GM23338 (cell line): ENCODE data around the gene KIAA0408. TPM values are rescaled to one million over a fixed set of nuclear protein-coding genes. Genes with fewer than 3 reads are reported as not detected.

Experiments
- ATAC-seq: fragments of 200-7000 bp; cut with Tn5 transposase; 3 replicates; pipeline ENCODE4 v1.9.1; 2020
- DNase-seq: peaks from one replicate; pipeline ENCODE4 v3.0.0-alpha.2; 2015; ENCODE audit warnings: low spot score
- H2AFZ ChIP-seq: fragments of 200-600 bp; sonication (generic); 2 replicates; pipeline ENCODE4 v1.8.0; 2016; ENCODE audit warnings: antibody characterized with exemption, mild to moderate bottlenecking, moderate library complexity
- H3F3A ChIP-seq: fragments of 200-600 bp; sonication (generic); replicated peaks from 2 replicates; pipeline ENCODE4 v1.8.0; 2017; ENCODE audit warnings: antibody characterized with exemption, mixed run types, low read depth
- H3K27ac ChIP-seq: fragments of 200-600 bp; sonication (generic); 2 replicates; pipeline ENCODE4 v1.6.1; 2016; ENCODE audit warnings: low read depth
- H3K27me3 ChIP-seq: fragments of 200-600 bp; sonication (generic); 2 replicates; pipeline ENCODE4 v1.8.0; 2016; ENCODE audit warnings: mild to moderate bottlenecking, mixed run types, moderate library complexity; ENCODE audit not compliant: insufficient read depth
- H3K36me3 ChIP-seq: fragments of 200-600 bp; sonication (generic); 2 replicates; pipeline ENCODE4 v1.8.0; 2016; ENCODE audit warnings: mild to moderate bottlenecking; ENCODE audit not compliant: insufficient read depth
- H3K4me1 ChIP-seq: fragments of 200-600 bp; sonication (generic); 2 replicates; pipeline ENCODE4 v1.8.0; 2016; ENCODE audit warnings: mild to moderate bottlenecking, moderate library complexity; ENCODE audit not compliant: insufficient read depth
- H3K4me2 ChIP-seq: fragments of 200-600 bp; sonication (generic); 2 replicates; pipeline ENCODE4 v1.7.1; 2017; ENCODE audit warnings: mixed run types
- H3K4me3 ChIP-seq: fragments of 200-600 bp; sonication (generic); 2 replicates; pipeline ENCODE4 v1.6.1; 2016; ENCODE audit warnings: mixed run types
- H3K79me2 ChIP-seq: fragments of 200-600 bp; sonication (generic); replicated peaks from 2 replicates; pipeline ENCODE4 v1.8.0; 2017; ENCODE audit warnings: mild to moderate bottlenecking; ENCODE audit not compliant: insufficient read depth
- H3K9me2 ChIP-seq: fragments of 200-600 bp; sonication (generic); 2 replicates; pipeline ENCODE4 v1.8.0; 2017; ENCODE audit not compliant: insufficient read depth
- H4K20me1 ChIP-seq: fragments of 200-600 bp; sonication (generic); replicated peaks from 2 replicates; pipeline ENCODE4 v1.8.0; 2017; ENCODE audit warnings: mild to moderate bottlenecking; ENCODE audit not compliant: insufficient read depth
- H3K27ac Mint-ChIP-seq: 2 replicates; pipeline ENCODE4 v1.8.0; 2020; ENCODE audit warnings: inconsistent platforms, mild to moderate bottlenecking, moderate library complexity, mixed read lengths
- H3K27me3 Mint-ChIP-seq: 3 replicates; pipeline ENCODE4 v1.8.0; 2022; ENCODE audit warnings: low read depth, mild to moderate bottlenecking, moderate library complexity, mixed read lengths, inconsistent platforms; ENCODE audit not compliant: insufficient read depth, poor library complexity
- H3K36me3 Mint-ChIP-seq: 3 replicates; pipeline ENCODE4 v1.8.0; 2021; ENCODE audit warnings: low read depth, mild to moderate bottlenecking, inconsistent platforms, moderate library complexity, mixed read lengths
- H3K4me1 Mint-ChIP-seq: 3 replicates; pipeline ENCODE4 v1.8.0; 2020; ENCODE audit warnings: mild to moderate bottlenecking, inconsistent platforms, mixed read lengths
- H3K4me3 Mint-ChIP-seq: 3 replicates; pipeline ENCODE4 v1.8.0; 2021; ENCODE audit warnings: moderate library complexity, mild to moderate bottlenecking, inconsistent platforms, mixed read lengths
- H3K9me3 Mint-ChIP-seq: 3 replicates; pipeline ENCODE4 v1.8.0; 2020; ENCODE audit warnings: moderate library complexity, mild to moderate bottlenecking, inconsistent platforms, mixed read lengths
- CREB1 ChIP-seq: fragments of 250-450 bp; sonication (Bioruptor Pico); IDR thresholded peaks from 2 replicates; pipeline ENCODE4 v1.5.0; 2020; ENCODE audit warnings: low read depth, mild to moderate bottlenecking, moderate library complexity
- ZNF114 ChIP-seq: fragments of 250-450 bp; sonication (Bioruptor Pico); IDR thresholded peaks from 2 replicates; pipeline ENCODE4 v1.5.0; 2020; ENCODE audit warnings: mild to moderate bottlenecking, moderate library complexity
- polyA plus RNA-seq: library from polyadenylated mRNA; unstranded; fragments of >200 nt; fragmentation: Nextera tagmentation; extraction: Ambion mirVana; gene quantifications from 2 replicates; pipeline ENCODE4 v1.2.1, GENCODE V29; 2016
- total RNA-seq: library from RNA; depleted of rRNA; stranded (reverse); fragments of >200 nt; shearing (Covaris generic); gene quantifications from 2 replicates; pipeline ENCODE4 v1.2.3, GENCODE V29; 2014
- TF ChIP-seq, protein P1 (sequence below): fragments of 250-450 bp; sonication (Bioruptor Pico); IDR thresholded peaks from 2 replicates; pipeline ENCODE4 v1.5.0; 2020; ENCODE audit warnings: mild to moderate bottlenecking, moderate library complexity
- TF ChIP-seq, protein P2 (sequence below): IDR thresholded peaks from one replicate; pipeline ENCODE4 v1.6.1; 2018; ENCODE audit warnings: antibody characterized with exemption; ENCODE audit not compliant: unreplicated experiment
- TF ChIP-seq, protein P3 (sequence below): IDR thresholded peaks from 2 replicates; pipeline ENCODE4 v1.6.1; 2016; ENCODE audit warnings: antibody characterized with exemption

KIAA0408 gene
- total and polyA plus RNA-seq, 2 experiments from 2014 or later, result 4.0 to 9.1 TPM

DNA sequence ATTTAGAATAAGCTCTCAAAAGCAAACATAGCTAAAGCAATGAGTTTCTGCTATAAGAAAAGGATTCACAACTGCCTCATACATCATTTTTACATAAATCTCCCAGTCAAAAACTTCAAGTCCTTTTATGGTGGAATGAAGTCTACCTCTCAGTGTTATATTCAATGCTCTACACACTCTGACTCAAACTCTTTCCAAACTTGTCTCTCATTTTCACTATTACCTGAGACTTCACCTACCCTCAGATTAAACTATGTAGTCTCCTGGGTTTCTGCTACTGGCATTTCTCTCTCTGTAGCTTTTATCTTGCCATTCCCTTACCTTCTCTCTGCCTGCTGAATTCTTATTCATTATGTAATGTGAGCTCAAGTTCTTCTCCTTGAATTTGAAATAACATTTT lies 11.4 kb downstream of the KIAA0408 start (continued):
- TF ChIP-seq, protein P1, sequence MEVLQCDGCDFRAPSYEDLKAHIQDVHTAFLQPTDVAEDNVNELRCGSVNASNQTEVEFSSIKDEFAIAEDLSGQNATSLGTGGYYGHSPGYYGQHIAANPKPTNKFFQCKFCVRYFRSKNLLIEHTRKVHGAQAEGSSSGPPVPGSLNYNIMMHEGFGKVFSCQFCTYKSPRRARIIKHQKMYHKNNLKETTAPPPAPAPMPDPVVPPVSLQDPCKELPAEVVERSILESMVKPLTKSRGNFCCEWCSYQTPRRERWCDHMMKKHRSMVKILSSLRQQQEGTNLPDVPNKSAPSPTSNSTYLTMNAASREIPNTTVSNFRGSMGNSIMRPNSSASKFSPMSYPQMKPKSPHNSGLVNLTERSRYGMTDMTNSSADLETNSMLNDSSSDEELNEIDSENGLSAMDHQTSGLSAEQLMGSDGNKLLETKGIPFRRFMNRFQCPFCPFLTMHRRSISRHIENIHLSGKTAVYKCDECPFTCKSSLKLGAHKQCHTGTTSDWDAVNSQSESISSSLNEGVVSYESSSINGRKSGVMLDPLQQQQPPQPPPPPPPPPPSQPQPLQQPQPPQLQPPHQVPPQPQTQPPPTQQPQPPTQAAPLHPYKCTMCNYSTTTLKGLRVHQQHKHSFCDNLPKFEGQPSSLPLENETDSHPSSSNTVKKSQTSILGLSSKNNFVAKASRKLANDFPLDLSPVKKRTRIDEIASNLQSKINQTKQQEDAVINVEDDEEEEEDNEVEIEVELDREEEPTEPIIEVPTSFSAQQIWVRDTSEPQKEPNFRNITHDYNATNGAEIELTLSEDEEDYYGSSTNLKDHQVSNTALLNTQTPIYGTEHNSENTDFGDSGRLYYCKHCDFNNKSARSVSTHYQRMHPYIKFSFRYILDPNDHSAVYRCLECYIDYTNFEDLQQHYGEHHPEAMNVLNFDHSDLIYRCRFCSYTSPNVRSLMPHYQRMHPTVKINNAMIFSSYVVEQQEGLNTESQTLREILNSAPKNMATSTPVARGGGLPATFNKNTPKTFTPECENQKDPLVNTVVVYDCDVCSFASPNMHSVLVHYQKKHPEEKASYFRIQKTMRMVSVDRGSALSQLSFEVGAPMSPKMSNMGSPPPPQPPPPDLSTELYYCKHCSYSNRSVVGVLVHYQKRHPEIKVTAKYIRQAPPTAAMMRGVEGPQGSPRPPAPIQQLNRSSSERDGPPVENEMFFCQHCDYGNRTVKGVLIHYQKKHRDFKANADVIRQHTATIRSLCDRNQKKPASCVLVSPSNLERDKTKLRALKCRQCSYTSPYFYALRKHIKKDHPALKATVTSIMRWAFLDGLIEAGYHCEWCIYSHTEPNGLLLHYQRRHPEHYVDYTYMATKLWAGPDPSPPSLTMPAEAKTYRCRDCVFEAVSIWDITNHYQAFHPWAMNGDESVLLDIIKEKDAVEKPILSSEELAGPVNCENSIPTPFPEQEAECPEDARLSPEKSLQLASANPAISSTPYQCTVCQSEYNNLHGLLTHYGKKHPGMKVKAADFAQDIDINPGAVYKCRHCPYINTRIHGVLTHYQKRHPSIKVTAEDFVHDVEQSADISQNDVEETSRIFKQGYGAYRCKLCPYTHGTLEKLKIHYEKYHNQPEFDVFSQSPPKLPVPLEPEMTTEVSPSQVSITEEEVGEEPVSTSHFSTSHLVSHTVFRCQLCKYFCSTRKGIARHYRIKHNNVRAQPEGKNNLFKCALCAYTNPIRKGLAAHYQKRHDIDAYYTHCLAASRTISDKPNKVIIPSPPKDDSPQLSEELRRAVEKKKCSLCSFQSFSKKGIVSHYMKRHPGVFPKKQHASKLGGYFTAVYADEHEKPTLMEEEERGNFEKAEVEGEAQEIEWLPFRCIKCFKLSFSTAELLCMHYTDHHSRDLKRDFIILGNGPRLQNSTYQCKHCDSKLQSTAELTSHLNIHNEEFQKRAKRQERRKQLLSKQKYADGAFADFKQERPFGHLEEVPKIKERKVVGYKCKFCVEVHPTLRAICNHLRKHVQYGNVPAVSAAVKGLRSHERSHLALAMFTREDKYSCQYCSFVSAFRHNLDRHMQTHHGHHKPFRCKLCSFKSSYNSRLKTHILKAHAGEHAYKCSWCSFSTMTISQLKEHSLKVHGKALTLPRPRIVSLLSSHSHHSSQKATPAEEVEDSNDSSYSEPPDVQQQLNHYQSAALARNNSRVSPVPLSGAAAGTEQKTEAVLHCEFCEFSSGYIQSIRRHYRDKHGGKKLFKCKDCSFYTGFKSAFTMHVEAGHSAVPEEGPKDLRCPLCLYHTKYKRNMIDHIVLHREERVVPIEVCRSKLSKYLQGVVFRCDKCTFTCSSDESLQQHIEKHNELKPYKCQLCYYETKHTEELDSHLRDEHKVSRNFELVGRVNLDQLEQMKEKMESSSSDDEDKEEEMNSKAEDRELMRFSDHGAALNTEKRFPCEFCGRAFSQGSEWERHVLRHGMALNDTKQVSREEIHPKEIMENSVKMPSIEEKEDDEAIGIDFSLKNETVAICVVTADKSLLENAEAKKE, result no peak
- no peak for TF ChIP-seq ZNF114 (CRISPR knock-in tag)

DNA sequence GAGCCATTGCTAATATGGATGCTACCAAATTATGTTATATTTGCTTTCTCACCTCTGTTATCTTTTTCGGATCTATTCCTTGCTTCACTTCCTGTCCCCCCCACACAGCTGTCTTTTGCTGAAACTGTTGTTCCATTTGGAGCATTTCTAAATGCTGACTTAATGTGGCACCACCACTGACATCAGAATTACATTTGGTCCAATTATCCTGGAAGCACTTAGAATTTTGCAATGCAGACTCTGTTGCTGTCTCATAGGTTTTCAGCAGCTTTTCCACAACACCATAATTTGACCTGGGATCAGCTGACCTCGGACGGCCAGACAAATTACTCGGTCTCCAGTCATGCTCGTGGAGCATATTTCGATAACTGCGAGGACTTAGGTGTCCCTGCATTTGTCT lies 12.8 kb downstream of the KIAA0408 start:
- H3K9me2 ChIP-seq, result no peaks in the 10 kb centered on the region
- ATAC-seq (no peak), DNase-seq (no peak)
- no peaks in the 10 kb centered on the region for H3K27me3 ChIP-seq
- Mint-ChIP-seq H3K4me3 (no peak overlapping the region), H3K36me3 (peaks cover 33% of the 10 kb centered on the region), H3K27me3 (no peaks in the 10 kb centered on the region), H3K4me1 (peaks cover 8% of the 10 kb centered on the region), H3K27ac (no peak overlapping the region; the same call in 1 of the 2 replicates), H3K9me3 (no peaks in the 10 kb centered on the region)
- no peaks in the 10 kb centered on the region for H3K79me2 ChIP-seq
- no peaks in the 10 kb centered on the region for H3K4me1 ChIP-seq
- H4K20me1 ChIP-seq, result no peaks in the 10 kb centered on the region
- no peaks in the 10 kb centered on the region for H3K36me3 ChIP-seq
- no peak overlapping the region for H2AFZ ChIP-seq
- H3K27ac ChIP-seq, result no peak overlapping the region
- H3K4me3 ChIP-seq, result no peak overlapping the region
- no peaks in the 10 kb centered on the region for H3F3A ChIP-seq
- H3K4me2 ChIP-seq, result no peak overlapping the region
- no peak for TF ChIP-seq CREB1 (CRISPR knock-in tag)
- TF ChIP-seq, protein P2, sequence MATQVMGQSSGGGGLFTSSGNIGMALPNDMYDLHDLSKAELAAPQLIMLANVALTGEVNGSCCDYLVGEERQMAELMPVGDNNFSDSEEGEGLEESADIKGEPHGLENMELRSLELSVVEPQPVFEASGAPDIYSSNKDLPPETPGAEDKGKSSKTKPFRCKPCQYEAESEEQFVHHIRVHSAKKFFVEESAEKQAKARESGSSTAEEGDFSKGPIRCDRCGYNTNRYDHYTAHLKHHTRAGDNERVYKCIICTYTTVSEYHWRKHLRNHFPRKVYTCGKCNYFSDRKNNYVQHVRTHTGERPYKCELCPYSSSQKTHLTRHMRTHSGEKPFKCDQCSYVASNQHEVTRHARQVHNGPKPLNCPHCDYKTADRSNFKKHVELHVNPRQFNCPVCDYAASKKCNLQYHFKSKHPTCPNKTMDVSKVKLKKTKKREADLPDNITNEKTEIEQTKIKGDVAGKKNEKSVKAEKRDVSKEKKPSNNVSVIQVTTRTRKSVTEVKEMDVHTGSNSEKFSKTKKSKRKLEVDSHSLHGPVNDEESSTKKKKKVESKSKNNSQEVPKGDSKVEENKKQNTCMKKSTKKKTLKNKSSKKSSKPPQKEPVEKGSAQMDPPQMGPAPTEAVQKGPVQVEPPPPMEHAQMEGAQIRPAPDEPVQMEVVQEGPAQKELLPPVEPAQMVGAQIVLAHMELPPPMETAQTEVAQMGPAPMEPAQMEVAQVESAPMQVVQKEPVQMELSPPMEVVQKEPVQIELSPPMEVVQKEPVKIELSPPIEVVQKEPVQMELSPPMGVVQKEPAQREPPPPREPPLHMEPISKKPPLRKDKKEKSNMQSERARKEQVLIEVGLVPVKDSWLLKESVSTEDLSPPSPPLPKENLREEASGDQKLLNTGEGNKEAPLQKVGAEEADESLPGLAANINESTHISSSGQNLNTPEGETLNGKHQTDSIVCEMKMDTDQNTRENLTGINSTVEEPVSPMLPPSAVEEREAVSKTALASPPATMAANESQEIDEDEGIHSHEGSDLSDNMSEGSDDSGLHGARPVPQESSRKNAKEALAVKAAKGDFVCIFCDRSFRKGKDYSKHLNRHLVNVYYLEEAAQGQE, result no peak
- TF ChIP-seq, protein P3, sequence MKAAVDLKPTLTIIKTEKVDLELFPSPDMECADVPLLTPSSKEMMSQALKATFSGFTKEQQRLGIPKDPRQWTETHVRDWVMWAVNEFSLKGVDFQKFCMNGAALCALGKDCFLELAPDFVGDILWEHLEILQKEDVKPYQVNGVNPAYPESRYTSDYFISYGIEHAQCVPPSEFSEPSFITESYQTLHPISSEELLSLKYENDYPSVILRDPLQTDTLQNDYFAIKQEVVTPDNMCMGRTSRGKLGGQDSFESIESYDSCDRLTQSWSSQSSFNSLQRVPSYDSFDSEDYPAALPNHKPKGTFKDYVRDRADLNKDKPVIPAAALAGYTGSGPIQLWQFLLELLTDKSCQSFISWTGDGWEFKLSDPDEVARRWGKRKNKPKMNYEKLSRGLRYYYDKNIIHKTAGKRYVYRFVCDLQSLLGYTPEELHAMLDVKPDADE, result no peak
